Daoy (cell line): Measurements from ENCODE around the gene OR51I2. TPM values are rescaled to one million over a fixed set of nuclear protein-coding genes. Genes with fewer than 3 reads are reported as not detected.

Experiments used
- DNase-seq: peaks from one replicate; pipeline ENCODE4 v3.0.0-alpha.2; 2015; ENCODE audit warnings: low read depth
- total RNA-seq: library from RNA; depleted of rRNA; stranded (reverse); fragments of >200 nt; shearing (Covaris generic); gene quantifications from 2 replicates; pipeline ENCODE4 v1.2.3, GENCODE V29; 2014; rRNA removed

OR51I2 gene, protein sequence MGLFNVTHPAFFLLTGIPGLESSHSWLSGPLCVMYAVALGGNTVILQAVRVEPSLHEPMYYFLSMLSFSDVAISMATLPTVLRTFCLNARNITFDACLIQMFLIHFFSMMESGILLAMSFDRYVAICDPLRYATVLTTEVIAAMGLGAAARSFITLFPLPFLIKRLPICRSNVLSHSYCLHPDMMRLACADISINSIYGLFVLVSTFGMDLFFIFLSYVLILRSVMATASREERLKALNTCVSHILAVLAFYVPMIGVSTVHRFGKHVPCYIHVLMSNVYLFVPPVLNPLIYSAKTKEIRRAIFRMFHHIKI
- not detected in 2 replicates for total RNA-seq

GRCh38 chr11:5449023-5449422 lies at the start of gene OR51I2:
OR51I2 (plus strand) TSS chr11:5449323; CDS start chr11:5453489, 4,166 bp downstream.
- no peak for DNase-seq

DNA sequence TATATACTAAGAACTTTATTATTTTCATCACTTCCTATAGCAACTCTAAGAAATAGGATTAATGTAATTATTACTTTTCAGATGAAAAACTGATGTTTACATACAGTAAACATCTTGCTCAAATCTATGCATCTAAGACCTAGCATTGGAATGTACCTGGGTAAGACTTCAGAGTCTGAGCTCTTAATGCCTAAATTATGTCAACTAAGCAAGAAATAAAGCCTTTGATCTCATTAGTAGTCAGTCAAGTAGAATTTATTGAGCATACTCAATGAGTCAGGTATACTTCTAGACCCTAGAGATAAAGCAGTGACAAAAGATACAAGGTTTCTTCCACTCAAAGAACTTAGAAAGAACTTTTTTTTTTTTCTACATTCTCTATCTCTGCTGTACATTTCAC lies 44.0 kb upstream of the OR51I2 start:
- DNase-seq: no peak

DNA sequence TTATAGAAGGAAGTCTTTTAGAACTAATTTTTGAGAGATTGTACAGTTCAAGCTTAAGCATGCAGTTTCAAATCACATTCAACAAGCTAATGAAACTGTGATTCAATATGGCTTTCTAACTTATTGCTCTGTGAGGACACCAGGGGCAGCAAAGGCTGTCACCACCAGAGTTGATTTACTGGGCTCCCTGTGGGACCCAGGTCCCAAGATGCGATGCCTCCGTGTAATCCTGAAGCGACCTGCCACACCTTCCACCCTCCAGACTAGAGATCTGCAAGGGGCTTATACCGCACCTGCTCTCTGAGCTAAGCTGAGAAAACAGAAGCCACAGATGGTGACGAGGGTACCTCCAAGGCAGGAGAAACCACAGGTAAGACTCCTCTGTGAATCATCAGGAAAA lies 28.1 kb upstream of the OR51I2 start:
- no peak for DNase-seq

DNA sequence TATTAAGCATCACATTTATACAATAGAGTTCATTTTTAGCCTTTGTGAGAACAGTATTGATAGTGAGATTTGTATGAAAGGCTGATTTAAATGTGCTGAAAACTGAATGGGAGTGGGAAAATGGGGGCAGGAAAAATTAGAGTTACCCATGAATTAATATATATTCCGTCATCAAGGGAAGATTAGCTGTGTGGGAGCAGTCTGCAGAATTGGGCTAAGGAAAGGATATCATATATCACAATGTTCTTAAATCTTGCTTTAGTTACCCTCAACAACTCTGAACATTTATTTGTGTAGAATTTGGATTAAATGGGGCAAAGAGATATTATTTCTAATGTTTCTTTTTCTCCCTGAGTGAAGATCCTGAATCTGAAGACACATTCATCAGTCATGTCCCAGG lies 27.3 kb upstream of the OR51I2 start, which contains the start of gene OR51Q1:
OR51Q1 (plus strand) TSS at position 301 of the 400 bp plus-strand sequence; CDS start at position 391, 90 bp downstream.
- DNase-seq: no peak

DNA sequence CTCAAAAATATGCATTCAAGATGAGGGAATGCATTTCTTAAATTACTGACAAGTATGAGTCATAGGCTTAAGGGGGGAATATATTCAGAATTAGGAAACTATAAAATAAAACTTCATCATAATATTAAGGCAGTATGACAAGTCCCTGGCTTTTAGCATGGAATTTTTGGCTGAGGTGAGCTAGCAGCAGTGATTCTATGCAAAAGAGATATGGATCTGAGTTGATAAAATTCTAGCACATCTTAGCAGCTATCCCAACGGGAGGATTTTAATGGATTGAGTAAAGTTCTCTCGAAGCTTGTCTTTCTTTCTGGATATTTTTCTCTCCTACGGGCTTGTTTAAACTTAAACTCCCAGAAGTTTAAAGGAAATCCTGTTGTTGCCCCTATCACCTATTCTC lies 26.0 kb upstream of the OR51I2 start:
- no peak for DNase-seq

DNA sequence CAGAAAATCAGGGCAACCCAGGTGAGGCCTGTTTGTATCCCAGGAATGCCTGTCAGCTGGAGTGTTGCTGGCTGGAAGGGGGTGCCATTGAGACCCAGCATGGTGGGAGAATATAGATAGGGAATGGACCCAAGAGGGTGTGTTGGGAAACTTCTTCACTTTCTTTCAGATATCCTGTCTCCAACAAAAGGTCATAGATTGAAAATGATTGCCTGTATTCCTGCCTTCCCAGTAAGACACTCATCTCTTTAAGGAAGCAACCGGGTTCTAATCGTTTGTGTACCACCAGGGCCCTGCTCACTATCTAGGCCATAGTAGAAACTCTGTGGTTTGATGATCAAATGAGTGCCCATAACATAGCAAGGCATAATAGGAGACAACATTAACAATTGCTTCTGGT lies 7.7 kb upstream of the OR51I2 start, which contains the start of gene OR51I1:
OR51I1 (minus strand) TSS at position 101 of the 400 bp plus-strand sequence; CDS start at position 101, 0 bp downstream.
- DNase-seq: no peak

DNA sequence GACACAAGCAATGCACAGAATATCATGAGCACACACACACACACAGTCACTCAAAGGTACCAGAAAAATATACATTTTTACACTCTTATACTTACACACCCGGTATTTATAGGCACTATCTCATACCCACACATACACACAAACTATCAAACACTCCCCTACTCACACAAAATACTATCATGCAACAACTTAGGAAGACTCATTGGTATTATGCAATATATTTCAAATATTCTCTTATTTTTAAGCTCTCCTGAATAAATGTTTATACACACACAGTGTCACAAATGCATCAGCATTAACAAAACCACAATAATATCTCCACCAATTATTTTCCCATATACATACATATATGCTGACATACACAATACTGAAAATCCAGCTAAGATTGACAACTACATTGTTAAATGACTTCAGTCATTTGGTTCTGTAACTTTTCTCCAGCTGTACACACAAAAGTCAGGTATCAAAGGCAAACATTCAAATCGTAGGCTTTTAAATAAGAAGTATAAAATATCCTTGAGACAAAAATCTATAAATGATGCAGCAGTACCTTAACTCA lies 5.2 kb upstream of the OR51I2 start:
- DNase-seq: no peak

DNA sequence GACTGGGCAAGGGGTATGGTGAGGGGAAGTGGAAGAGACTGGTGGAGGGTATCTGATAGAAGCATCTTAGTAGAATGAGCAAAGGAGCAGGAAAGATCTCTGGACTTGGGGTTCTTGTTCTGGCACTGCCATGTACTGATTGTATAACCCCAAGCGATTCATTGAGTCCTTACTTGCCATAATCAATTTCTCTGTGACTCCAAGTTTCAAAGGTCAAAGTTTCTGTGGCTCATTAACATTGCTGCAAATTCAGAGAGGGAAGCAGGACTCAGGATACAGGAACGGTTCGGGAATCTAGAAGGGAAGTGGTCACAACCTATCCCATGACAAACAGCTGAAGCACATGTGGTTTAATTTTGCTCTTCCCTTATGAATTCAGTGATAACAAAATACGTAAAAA lies 309 bp downstream of the OR51I2 start:
- no peak for DNase-seq

DNA sequence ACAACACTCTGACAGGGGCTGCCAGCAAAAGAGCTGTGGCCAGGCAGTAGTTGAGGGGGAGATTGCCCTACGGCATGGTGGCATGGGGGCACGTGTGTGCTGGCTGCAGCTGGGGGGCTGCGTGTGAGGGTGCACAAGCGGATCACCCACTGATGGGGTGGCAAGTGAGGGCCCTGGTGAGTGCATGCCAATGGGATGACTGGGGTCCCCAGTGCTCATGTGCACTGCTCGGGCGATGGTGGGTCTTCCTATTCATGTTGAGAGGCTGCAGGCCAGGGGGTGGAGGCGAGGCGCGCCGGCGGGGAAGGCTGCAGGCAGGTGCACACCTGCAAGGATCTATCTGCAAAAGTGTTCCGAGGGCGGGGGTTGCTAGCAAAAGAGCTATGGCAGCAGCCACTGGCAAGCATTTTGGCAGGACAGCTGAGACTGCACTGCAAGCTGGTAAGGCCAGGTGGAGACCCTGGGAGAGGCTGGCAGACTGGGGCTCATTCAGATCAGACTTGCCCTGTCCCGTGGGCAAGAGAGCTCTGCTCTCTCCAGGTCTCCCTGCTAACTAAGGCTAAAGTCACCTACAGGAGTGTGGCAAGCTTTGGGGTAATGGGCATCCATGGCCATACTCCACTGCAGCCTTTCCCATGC lies 12.0 kb downstream of the OR51I2 start:
- no peak for DNase-seq

DNA sequence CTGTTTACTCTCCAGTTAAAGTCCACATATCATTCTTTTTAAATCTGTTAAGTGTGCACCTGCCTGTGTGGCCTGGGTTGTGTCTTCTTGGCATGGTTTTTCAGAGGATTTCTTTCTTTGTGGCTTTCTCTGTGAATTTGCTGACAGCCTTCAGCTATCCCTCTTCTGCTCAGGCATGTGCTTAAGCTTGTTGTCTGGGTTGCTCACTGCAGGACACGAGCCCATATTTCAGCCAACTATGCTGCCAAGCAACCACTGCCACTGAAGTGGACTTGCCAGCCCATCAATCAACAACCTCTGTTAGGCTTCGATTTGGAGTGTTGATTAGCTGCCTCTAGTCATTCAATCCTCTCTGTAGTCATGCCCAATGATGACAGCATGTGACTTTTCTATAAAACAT lies 18.4 kb downstream of the OR51I2 start:
- no peak for DNase-seq

DNA sequence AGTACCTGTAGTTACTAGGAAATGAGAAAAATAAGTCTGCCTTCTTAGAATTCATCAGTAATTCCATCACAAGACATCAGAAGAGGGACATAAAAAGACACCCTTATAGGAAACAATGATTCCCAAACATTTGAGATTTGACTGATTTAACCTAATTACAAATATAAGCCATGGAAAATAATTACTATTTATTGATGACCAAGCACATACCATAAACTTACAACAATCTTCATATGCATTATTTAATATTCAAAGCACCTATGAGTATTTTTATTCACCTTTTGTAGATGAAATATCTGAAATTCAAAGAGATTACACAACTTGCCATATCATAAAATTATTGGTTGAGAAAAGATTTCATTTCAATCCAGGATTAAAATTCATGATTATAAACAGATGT lies 24.8 kb downstream of the OR51I2 start:
- no peak for DNase-seq

- peak; percentile 20 for DNase-seq
Observed at GRCh38 chr11:5476186-5476819, 27.2 kb downstream of the OR51I2 start.

DNA sequence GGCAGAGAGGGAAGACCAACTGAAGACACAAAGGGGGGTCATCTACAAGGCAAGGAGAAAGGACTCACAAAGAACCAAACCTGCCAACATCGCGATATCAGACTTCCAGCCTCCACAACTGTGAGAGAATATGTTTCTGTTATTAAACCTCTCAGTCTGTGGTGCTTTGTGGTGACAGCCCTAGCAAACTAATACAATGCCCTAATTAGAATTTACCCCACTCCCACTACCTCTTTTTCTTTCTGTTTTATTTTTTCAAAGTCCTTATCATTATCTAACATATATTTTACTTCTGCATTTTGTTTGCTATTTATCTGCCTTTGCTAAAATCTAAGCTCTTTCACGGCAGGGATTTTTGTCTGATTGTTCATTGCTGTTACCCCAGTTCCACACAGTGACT lies 36.9 kb downstream of the OR51I2 start:
- DNase-seq: no peak

DNA sequence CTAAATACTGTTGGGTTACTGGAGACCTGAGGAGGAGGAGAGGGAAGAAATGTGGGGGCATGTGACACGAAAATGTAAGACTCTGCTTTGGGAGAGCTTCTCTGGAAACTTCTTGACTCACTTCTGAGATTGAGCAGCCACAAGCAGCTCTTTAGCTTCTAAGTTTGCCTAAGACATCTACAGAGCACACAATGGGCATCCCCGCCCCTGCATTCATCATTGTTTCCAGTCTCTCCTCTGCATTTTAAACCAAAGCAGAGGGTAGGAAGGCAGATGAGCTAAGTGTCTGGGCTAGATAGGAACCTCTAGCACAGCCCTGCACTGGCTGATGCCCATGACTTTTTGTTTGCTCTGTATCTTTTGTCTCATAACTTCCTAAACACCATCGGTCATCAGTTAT lies 37.3 kb downstream of the OR51I2 start:
- no peak for DNase-seq

GRCh38 chr11:5488385-5488784 lies 39.3 kb downstream of the OR51I2 start, which contains the start of gene OR52D1:
OR52D1 (plus strand) TSS chr11:5488685; CDS start chr11:5488707, 22 bp downstream.
- DNase-seq: no peak

- no peak for DNase-seq
Observed at GRCh38 chr11:5488798-5489399, 39.8 kb downstream of the OR51I2 start.

DNA sequence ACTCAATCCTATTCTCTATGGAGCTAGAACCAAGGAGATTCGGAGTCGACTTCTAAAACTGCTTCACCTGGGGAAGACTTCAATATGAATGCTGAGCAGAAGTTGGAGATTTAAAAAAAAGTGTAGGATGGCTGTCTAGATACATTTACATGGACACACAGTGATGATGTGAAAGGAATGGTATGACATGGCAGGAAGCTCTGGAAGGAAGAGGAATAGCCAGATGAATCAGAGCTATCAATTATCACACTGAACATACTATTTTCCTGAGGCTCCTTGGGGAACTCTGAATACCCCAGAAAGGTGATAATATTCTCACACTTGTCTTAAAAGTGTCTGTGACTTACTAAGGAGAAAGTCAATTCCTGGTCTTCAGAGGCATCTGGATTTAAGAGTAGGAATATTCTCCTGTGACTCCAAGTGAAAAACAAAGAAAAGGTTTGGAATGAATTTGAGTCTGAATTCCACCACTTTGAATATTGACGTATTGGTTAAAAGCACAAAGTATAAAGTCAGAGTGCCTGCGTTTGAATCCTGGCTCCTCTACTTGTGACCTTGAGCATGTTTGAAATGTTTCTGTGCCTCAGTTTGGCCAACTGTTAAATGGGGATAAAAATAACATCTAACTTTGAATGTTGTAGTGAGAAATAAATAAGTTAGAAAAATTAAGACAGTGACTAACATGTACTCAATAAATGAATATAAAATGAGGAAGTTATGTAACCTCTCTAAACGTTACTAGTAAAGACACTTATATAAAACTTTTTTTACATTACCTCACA lies 40.6 kb downstream of the OR51I2 start:
- DNase-seq: no peak

GRCh38 chr11:5499671-5500070 lies 50.5 kb downstream of the OR51I2 start:
- no peak for DNase-seq

DNA sequence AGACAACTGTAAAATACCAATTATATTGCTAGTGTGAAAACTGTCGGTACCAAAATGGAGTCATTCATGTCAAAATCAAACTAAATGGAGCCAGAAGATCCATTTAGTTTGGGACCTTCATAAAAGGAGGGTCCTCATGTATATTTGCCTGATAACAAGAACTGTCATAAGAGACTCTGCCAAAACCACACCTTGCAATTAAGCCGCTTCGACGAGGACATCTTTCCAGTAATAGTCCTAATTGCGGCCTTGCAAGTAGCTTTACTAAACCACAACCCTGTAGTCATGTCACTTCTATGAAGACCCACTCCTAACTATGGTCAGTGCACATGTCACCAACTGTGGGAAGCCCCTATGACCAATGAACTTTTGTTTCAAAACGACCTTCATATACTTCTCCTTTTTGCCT lies 51.3 kb downstream of the OR51I2 start:
- no peak for DNase-seq

GRCh38 chr11:5504403-5504921 lies 55.3 kb downstream of the OR51I2 start:
- no peak for DNase-seq
